ENCODE results near the gene IFFO2. TPM values are rescaled to one million over a fixed set of nuclear protein-coding genes. Genes with fewer than 3 reads are reported as not detected.

IFFO2 gene
- 11.7 and 16.5 TPM in 2 replicates for total RNA-seq (2021)
- Bru-seq, nascent RNA = percentile 51 among the genes with signal in this experiment
- percentile 73 among the genes with signal in this experiment for BruChase-seq, experiment 1, labeled RNA remaining after a 2-hour chase
- BruChase-seq, experiment 2, labeled RNA remaining after a 6-hour chase = percentile 62 among the genes with signal in this experiment
- long read RNA-seq, partial matches to known transcripts = 1 of 1 reads
- long read RNA-seq, other reads (novel, unspliced or antisense) = 0 of 1 reads

DNA sequence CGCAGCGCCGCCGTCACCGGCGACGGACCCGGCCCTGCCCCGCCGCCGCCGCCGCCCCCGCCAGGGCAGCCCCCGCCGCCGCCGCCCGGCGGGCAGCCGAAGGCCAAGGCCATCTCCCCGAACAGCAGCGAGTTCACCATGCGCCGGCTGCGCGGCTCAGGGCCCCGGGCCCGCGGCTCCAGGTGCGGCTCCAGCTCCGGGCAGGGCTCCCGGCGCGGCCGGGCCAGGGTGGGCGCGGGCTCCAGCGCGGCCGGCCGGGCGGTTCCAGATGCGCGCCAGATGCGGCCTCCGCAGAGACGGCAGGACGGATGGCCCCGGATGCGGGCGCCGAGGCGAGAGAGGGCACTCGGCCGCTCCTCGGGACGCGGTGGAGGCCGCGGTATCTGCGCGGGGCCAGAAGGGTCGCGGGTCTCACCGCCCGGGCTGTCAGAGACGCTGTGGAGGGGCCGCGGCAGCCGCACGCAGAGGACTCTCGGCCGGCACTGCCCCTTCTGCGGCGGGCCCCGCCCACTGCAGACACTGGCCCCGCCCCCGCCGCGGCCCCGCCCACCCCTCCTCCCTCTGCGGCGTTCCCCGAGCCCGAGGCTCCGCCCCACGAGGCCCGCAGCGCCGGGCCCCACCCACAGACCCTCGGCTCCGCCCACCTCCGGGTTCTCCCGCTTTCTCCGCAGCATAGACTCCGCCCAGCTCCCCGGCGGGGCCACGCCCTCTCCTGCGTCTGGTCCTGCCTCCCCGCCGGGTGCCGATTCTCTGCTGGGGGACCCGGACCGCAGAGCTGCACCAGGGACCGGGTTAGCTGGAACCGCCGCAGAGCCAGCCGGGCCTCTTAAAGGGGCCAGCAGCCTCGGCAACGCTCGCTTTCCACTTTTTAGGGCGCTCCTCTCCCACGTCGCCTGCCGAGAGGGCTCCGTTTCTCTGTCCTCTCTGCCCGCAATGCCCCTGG lies at the start of gene IFFO2:
TSS of gene IFFO2 (minus strand) at position 484 of the 943 bp plus-strand sequence. CDS start at position 140, 344 bp downstream.
- ChIA-PET POLR2A (ENCODE audit: unreplicated experiment) (interaction anchor here (0.5 to 0.6 kb wide), 3 partner anchors 29 to 202 kb away, joined by 5 to 6 read pairs (median 5); partner anchors contain the start of gene ALDH4A1), CTCF (interaction anchor here (0.5 to 2.4 kb wide), 3 partner anchors 15 to 49 kb away, joined by 3 to 10 read pairs (median 3); no protein-coding TSS in a partner anchor)
- Histone ChIP-seq H3K4me2 (peak within 1 kb of the TSS; percentile 80), H3K79me2 (ENCODE audit: low read depth) (peaks cover 41% of the 10 kb centered on the region), H3K27ac (no peak within 1 kb of the TSS), H3K4me3 (peak within 1 kb of the TSS; percentile 80), H4K20me1 (ENCODE audit: insufficient read depth) (peaks cover 7% of the 10 kb centered on the region), H3K9me2 (ENCODE audit: insufficient read depth) (no peaks in the 10 kb centered on the region), H3K27me3 (ENCODE audit: insufficient read depth, low read depth) (no peaks in the 10 kb centered on the region), H3K4me1 (replicated peaks; ENCODE audit: insufficient read depth) (peaks cover 20% of the 10 kb centered on the region), H3F3A (ENCODE audit: insufficient read depth, low read depth) (no peaks in the 10 kb centered on the region), H2AFZ (peak within 1 kb of the TSS; percentile 72), H3K9me3 (ENCODE audit: insufficient read depth, low read depth) (no peaks in the 10 kb centered on the region), H3K36me3 (ENCODE audit: low read depth) (no peaks in the 10 kb centered on the region)
- no peak for TF ChIP-seq EZH2 (IDR thresholded peaks at IDR 0.05; ENCODE audit: low read depth)
- no peak for TF ChIP-seq CTCF (conservative IDR thresholded peaks at IDR 0.05)
- DNase-seq = peak; percentile 52 to 97
- BruUV-seq (replicated peaks) = no TSS peak
- intact Hi-C loops (cut with micrococcal nuclease; ENCODE audit: unreplicated experiment) = loop anchor here (1.0 to 10.0 kb wide), 3 partner anchors 30 to 54 kb away; partner anchors contain the start of gene ALDH4A1

DNA sequence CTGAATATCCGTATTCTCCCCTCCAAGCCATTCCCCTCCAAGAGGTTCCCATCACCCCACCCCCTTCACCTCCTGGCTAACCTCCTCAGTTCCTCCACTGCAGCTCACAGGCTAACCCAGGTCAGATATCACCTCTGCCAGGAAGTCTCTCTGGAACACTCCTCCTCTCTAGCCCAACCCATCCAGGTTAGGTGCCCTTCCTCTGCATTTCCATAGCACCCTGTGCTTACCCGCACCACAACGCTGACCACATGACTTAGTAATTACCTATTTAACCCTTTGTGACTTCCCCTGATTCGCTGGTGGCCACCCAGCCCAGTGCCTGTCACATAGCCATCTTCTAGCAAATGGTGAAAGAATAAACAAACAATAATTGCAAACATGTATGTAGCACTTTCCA lies 49.5 kb upstream of the IFFO2 start:
- BruUV-seq (replicated peaks) = no TSS peak
- Histone ChIP-seq H2AFZ (no peak overlapping the region), H3K36me3 (ENCODE audit: low read depth) (no peaks in the 10 kb centered on the region), H3K9me3 (ENCODE audit: insufficient read depth, low read depth) (peaks cover 9% of the 10 kb centered on the region; the same call in 1 of the 2 replicates), H3K27ac (peak overlapping the region; percentile 99), H3K4me1 (replicated peaks; ENCODE audit: insufficient read depth) (peaks cover 52% of the 10 kb centered on the region), H3K4me3 (no peak overlapping the region), H3K27me3 (ENCODE audit: insufficient read depth, low read depth) (no peaks in the 10 kb centered on the region), H4K20me1 (ENCODE audit: insufficient read depth) (no peaks in the 10 kb centered on the region), H3F3A (ENCODE audit: insufficient read depth, low read depth) (peaks cover 44% of the 10 kb centered on the region), H3K79me2 (ENCODE audit: low read depth) (no peaks in the 10 kb centered on the region), H3K4me2 (peak overlapping the region; percentile 64; the same call in 1 of the 2 replicates), H3K9me2 (ENCODE audit: insufficient read depth) (no peaks in the 10 kb centered on the region)
- TF ChIP-seq CTCF (conservative IDR thresholded peaks at IDR 0.05) = no peak
- TF ChIP-seq EZH2 (IDR thresholded peaks at IDR 0.05; ENCODE audit: low read depth) = no peak
- ChIA-PET POLR2A (ENCODE audit: unreplicated experiment) (no interaction called here), CTCF (no interaction called here)
- intact Hi-C loops (cut with micrococcal nuclease; ENCODE audit: unreplicated experiment) = no loop called here
- no peak for DNase-seq

Measured in PC-9 (cell line).